ENCODE measurements around the gene CALML3.

DNA sequence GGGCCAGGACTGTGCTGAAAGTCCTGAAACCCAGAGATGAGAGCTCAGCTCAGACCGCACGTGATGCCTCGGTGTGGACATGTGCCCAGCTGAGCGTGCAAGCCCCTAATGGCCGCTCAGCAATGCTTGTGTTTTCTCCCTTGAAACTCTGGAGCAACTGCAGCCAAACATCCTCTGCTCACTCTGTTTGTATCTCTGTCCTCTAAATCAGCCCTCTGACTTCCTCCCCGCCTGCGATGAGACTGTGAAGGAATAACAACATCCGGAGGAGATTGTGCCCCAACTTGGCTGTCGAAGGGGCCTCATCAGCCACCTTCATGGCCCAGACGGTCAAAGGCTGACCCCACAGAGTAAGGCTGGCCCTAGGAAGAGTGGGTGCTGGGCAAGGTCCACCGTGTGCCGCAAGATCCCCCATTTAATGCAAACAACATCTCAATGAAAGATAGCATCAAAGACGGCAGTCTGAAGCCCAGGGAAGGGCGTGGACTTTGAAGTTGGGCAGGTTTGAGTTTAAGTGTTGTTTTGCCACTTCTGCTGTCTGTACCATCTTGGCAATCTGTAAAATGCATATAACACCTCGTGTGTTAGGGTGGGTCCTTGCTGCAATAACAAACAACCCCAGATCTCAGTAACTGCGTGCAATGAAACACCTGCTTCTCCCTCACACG lies 39.9 kb downstream of the CALML3 start:
- TF ChIP-seq, protein P1, sequence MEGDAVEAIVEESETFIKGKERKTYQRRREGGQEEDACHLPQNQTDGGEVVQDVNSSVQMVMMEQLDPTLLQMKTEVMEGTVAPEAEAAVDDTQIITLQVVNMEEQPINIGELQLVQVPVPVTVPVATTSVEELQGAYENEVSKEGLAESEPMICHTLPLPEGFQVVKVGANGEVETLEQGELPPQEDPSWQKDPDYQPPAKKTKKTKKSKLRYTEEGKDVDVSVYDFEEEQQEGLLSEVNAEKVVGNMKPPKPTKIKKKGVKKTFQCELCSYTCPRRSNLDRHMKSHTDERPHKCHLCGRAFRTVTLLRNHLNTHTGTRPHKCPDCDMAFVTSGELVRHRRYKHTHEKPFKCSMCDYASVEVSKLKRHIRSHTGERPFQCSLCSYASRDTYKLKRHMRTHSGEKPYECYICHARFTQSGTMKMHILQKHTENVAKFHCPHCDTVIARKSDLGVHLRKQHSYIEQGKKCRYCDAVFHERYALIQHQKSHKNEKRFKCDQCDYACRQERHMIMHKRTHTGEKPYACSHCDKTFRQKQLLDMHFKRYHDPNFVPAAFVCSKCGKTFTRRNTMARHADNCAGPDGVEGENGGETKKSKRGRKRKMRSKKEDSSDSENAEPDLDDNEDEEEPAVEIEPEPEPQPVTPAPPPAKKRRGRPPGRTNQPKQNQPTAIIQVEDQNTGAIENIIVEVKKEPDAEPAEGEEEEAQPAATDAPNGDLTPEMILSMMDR (IDR thresholded peaks at IDR 0.05): no peak
- TF ChIP-seq EZH2 (IDR thresholded peaks at IDR 0.05): no peak
